GM19035 (cell line): Measurements from ENCODE around the gene PSMD1.
"Not testable (repeated sequence)": the region's sequence is repeated elsewhere in the genome, so short reads cannot be mapped to it uniquely, and the experiment has no call there.

ENCODE experiments used
- ATAC-seq: cut with Tn5 transposase; IDR thresholded peaks from one replicate; pipeline ENCODE4 v1.9.1; 2021; ENCODE audit not compliant: unreplicated experiment

The PSMD1 gene

DNA sequence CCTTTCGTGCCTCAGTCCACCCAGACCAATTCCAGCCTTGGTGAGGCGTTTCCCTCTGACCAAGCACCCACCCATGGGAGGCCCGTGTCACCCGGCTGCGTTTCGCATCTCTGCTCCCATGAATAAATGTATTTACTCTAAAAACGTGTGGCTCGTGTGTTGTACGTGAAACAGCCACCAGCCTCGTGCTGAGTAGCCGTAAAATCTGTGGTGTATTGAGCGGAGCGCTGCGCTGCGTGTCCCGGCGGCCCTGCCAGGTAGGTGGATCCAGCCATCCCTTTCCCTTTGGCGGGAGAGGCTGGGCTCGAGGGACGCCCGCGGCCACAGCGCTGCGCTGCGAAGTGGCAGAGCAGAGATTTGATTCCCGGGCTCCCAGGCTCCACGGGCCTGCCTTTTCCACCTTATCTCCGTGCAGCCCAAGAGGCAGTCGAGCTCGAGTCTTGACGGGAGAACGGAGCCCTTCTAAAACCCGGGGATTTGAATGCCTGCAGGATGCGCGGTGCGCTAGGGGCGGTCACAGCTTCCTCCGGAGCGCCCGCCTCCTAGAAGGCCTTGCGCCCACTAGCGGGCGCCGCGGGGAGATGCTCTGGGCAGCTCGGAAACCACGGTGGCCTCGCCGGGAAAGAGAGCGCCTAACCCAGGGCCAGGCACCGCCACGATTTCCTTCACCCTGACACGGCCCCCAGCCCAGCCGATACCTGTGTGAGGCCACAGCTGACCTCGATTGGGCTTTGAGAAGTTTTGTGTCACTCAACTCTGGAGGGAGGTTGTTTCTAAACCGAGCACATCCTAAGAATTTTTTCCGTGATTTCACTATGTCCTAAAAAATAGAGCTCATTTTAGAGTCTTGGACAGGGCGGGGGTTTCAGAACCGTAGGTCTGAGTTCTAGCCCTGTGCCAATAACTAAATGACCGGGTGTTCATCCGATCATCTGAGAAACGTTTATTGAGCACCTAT lies 3.9 kb upstream of the PSMD1 start:
- ATAC-seq: peak; percentile 44

DNA sequence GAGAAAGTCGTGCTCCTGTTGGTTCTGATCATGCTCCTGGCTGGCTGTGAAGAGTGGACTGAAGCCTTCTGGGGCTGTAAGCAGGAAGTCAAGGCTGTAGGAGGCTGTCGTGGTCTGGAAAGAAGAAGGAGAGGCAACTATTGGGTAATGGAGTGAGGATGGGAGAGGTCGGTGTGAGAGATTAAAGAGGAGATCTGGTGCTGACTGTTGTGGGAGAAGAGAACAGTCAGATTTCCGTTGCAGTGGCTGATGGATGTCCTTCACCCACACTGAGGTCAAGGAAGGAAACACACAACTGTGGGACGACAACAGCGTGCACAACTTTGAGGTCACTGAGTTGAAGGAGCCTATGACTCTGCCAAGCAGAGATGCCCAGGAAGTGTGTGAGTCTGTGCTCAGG lies 2.8 kb upstream of the PSMD1 start:
- ATAC-seq: no peak

- no peak for ATAC-seq
Observed at GRCh38 chr2:231057590-231057989, 923 bp downstream of the PSMD1 start.

DNA sequence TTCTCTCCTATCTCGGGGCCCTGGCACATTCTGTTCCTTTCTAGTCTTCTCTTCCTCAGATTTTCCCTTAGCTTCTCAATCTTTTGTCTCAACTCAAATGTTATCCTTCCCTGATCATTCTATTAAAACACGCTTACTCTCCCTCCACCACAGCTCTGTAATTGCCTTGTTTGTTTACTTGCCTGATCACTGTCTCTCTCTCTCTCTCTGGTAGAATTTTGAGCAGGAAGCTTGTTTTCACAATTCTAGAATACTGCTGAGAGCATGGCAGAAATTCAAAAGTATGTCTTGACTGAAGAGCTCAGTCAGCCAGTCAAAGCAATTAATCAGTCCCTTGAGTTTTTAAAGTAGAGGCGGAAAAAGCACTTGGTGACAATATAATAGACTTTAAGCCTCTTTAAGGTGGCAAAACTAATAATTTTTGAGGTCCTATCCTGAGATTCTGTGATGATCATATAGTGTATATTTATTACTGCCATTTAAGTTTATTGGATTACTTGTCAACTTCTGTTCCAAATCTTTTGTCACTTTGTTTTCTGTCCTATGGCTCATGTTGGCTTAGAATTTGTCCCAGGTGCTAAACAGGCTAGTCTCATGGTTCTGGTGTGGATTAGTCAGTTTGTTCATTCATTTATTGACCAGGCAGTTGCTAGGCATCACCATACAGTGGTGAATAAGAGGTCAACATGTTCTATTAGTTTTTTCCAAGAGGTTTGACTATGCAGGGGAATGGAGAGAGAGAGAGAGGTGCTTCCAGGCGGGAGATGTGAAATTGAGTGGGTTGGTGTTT lies 2.3 kb downstream of the PSMD1 start:
- no peak for ATAC-seq

- ATAC-seq: no peak
Observed at GRCh38 chr2:231059756-231060155, 3.1 kb downstream of the PSMD1 start.

DNA sequence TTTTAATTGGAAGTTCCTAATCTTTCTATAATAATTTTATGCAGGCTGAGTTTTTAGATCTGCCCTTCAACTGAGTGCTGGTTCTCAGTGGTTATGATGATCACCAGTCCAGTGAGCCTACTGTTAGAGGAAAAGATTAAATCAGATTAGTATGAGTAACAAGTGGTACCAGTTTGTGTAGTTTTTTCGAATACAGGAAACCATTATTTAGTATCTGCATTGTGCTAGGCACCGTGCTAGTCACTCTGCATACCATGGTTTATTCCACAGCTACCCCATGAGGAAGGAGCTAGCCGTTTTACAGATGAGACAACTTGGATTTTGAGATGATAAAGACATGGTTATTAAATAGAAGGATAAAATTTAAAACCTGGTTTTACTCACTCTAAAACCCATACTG lies 6.1 kb downstream of the PSMD1 start:
- ATAC-seq: no peak

- ATAC-seq: no peak
Observed at GRCh38 chr2:231063347-231063746, 6.7 kb downstream of the PSMD1 start.

- no peak for ATAC-seq
Observed at GRCh38 chr2:231065966-231066365, 9.3 kb downstream of the PSMD1 start.

GRCh38 chr2:231067531-231067930 lies 10.9 kb downstream of the PSMD1 start:
- ATAC-seq: not testable (repeated sequence)

- ATAC-seq: no peak
Observed at GRCh38 chr2:231068525-231069222, 12.0 kb downstream of the PSMD1 start.

DNA sequence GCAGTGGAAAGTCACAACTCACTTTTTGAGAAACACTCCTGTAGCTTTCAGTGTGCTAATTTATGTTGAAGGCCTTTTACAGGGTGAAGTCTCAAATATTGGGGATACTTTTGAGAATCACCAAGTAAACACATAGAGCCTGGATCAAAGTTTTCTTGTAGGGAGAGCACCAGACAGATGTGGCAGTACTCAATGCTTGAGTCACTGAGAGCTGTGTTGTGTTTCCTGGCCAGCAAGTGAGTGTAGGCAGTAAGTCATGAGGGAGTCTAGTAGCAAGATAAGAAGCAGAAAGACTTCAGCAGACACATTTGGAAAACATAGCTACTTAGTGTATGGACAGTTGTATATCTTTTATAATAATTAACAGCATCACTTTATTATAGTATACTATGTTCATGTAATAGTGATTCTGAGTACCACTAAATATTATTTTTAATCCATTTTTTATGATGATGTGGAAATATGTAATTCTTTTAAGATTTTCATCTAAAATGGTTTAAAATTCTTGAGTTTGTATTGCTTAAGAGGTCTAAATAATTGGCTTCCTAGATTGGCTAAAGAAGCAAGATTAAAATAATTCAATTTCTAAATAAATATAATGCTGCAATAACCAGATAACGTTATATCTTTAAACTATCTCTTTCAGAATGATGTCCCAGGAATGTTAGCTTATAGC lies 12.8 kb downstream of the PSMD1 start:
- ATAC-seq: no peak

GRCh38 chr2:231084565-231084964 lies 27.9 kb downstream of the PSMD1 start:
- no peak for ATAC-seq

DNA sequence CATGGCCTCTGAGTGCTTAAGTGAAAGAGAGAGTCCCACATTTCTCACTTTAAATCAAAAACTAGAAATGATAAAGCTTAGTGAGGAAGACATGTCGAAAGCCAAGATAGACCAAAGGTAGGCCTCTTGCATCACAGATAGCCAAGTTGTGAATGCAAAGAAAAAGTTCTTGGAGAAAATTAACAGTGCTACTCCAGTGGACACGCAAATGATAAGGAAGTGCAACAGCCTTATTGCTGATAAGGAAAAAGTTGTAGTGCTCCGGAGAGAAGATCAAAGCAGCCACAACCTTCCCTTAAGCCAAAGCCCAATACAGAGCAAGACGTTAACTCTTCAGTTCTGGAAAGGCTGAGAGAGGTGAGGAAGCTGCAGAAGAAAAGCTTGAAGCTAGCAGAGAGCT lies 32.1 kb downstream of the PSMD1 start:
- no peak for ATAC-seq

DNA sequence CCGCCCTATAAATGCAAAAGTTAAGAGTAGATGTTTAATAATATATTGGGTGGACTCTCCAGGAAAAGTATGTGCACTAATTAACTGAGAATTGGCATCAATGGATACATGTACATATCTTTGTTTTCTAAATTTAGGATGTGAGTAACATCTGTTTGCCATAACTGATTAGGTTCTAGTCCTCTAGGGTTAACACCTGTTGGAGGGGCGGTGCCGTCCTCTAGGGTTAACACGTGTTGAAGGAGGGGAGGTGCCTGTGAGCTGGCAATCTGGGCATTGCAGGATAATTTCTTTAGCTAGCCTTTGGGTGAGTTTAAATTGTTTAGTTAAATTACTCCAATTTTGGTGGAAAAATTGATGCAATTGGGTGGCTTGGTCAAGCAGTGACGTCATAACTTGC lies 37.3 kb downstream of the PSMD1 start:
- ATAC-seq: no peak

DNA sequence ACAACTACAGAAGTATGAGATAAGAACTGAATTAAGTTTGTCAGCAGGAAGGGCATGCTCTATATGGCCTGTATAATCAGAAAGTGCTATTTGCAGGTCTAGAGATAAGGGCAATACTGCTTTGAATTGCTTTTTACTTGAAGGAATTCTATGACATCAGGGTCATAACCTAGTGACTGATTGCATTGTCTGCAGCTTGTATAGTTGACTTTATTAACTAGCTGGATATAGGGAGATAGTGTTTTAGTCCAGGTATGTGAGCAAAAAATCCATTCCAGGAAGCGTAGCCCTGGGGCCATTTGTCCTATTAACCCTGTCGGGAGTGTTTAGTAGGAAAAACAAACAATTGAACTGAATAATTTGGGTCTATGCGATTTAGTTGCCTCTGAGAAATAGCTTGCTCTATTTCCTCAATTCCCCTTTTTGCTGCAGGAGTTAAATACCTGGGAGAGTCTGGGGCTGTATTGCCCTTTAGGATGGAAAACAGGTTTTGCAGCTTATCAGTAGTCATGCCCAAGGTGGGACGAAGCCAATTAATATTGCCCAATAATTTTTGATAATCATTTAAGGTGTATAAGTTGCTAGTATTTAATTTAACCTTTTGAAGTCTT lies 38.2 kb downstream of the PSMD1 start:
- no peak for ATAC-seq

- ATAC-seq: no peak
Observed at GRCh38 chr2:231099918-231100317, 43.3 kb downstream of the PSMD1 start.

DNA sequence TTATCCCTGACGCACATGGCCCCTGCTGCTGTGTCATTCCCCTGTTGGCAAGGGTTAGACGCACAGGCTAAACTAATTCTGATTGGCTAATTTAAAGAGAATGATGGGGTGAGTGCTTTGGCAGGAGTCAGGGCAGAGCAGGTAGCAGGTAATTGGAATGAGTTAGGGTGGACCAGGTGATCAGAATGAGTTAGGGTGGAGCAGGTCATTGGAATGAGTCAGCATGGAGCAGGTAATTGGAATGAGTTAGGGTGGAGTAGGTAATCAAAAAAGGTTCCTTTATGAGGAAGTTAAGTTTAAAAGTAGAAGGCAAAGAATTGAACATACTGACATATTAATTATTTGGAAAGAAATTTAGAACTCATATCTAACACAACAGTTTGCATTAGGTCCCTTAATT lies 43.7 kb downstream of the PSMD1 start:
- ATAC-seq: not testable (repeated sequence)

- no peak for ATAC-seq
Observed at GRCh38 chr2:231100990-231101389, 44.3 kb downstream of the PSMD1 start.

DNA sequence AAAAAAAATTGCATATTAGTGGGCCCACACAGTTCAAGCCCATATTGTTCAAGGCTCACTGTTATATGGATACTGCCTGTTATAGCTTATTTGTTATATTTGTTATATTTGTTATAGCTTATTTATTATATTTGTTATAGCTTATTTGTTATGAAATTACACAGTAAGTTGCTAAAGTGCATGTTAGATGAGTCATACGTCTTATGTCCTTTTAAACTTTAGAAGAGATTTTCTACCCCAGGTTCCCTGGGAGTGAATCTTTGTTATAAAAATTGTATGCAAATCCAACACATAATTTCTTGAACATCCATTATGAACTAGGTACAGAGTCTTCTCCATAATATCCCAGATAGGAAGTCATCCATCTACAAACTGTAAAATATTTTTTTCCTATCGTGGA lies 46.1 kb downstream of the PSMD1 start:
- ATAC-seq: no peak

DNA sequence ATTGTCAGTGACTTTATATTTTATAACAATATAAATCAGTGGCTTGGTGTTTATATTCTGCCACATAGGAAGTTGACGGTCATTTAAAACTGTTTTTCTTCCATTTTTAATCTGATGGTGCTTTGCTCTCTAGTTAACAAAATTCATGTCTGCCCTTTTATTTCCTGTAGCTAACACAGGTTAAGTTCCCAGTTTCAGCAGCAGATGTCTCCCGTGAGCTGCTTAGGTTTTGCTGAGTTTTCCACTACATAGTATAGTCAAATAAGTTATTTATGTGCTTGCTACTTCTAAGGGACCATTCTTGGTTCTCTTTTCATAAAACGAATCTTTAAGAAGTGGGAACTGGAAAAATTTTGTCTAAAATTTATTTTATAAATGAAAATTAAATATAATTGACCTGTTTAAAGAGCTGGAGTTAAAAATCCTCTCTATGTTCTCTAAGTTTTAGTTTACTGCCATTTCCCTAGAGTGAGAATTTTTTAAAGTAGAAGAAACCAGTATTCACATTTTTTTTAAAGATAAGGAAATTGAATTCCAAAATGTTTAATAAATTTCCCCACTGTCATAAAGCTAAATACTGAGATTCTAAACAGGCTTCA lies 47.5 kb downstream of the PSMD1 start:
- peak; percentile 65 for ATAC-seq
